Subcutaneous adipose tissue (tissue), 4 donors: ENCODE results near the gene TRIM54. TPM values are rescaled to one million over a fixed set of nuclear protein-coding genes. Genes with fewer than 3 reads are reported as not detected.

Experiments
- CTCF ChIP-seq: fragments of 450-650 bp; IDR thresholded peaks from one replicate; pipeline ENCODE4 v1.5.1; 2016; ENCODE audit warnings: low read depth, mild to moderate bottlenecking, control low read depth, antibody characterized with exemption, moderate library complexity
- total RNA-seq, 4 donors: library from RNA; depleted of rRNA; stranded (reverse); fragments of >200 nt; gene quantifications; one replicate each; pipeline ENCODE4 v1.1.0, GENCODE V29; 2016

Gene TRIM54
- total RNA-seq, 4 donors from 2014 or later = 0.66 TPM; not detected in 3

- no peak for TF ChIP-seq CTCF
Observed at GRCh38 chr2:27351802-27352598, 69.8 kb downstream of the TRIM54 start.

GRCh38 chr2:27353762-27354596 is 71.8 kb downstream of the TRIM54 start:
- TF ChIP-seq CTCF = no peak

- no peak for TF ChIP-seq CTCF
Observed at GRCh38 chr2:27354597-27354927, 72.3 kb downstream of the TRIM54 start.

- TF ChIP-seq CTCF = no peak
Observed at GRCh38 chr2:27356056-27356381, 73.8 kb downstream of the TRIM54 start.

- no peak for TF ChIP-seq CTCF
Observed at GRCh38 chr2:27356382-27357181, 74.4 kb downstream of the TRIM54 start, which contains the start of gene GTF3C2. Gene GTF3C2 (minus strand): TSS chr2:27356764. CDS start chr2:27343554, 13,210 bp downstream.

Other genes starting within 250 kb of the TRIM54 start
- gene TMEM214, start 249.5 kb upstream of the TRIM54 start, total RNA-seq = 10 to 100 TPM; 35.5 to 95.4 (median 49.0) TPM
- 10 to 100 TPM in 1 of 4 donors, 1 to 10 TPM in 3; 5.7 to 11.3 (median 9.1) TPM for gene AGBL5, start 230.8 kb upstream of the TRIM54 start, total RNA-seq
- gene OST4, start 210.8 kb upstream of the TRIM54 start, total RNA-seq = 100 to 1,000 TPM; 207 to 425 (median 263) TPM
- 10 to 100 TPM; 21.0 to 51.6 (median 33.5) TPM for gene EMILIN1, start 203.8 kb upstream of the TRIM54 start, total RNA-seq
- gene KHK, start 195.7 kb upstream of the TRIM54 start, total RNA-seq = 1 to 10 TPM; 1.1 to 2.9 (median 1.4) TPM
- gene CGREF1, start 163.3 kb upstream of the TRIM54 start, total RNA-seq = 1 to 10 TPM; 4.0 to 8.5 (median 6.2) TPM
- gene ABHD1, start 158.6 kb upstream of the TRIM54 start, total RNA-seq = 1 to 10 TPM in 1 of 4 donors, under 1 TPM in 1, not detected in 2; 0.75 to 1.5 TPM
- gene PREB, start 147.8 kb upstream of the TRIM54 start, total RNA-seq = 10 to 100 TPM; 43.5 to 63.3 (median 52.4) TPM
- not detected for gene PRR30, start 143.0 kb upstream of the TRIM54 start, total RNA-seq
- under 1 TPM in 1 of 4 donors, not detected in 3; under 0.01 TPM for gene TCF23, start 133.4 kb upstream of the TRIM54 start, total RNA-seq
- gene ATRAID, start 70.4 kb upstream of the TRIM54 start, total RNA-seq = 100 to 1,000 TPM; 169 to 677 (median 199) TPM
- 10 to 100 TPM; 17.2 to 97.8 (median 39.4) TPM for gene SLC5A6, start 70.2 kb upstream of the TRIM54 start, total RNA-seq
- gene CAD, start 65.1 kb upstream of the TRIM54 start, total RNA-seq = 10 to 100 TPM; 10.2 to 17.3 (median 13.9) TPM
- gene SLC30A3, start 19.4 kb upstream of the TRIM54 start, total RNA-seq = not detected
- gene DNAJC5G, start 7.0 kb upstream of the TRIM54 start, total RNA-seq = under 1 TPM in 1 of 4 donors, not detected in 3; 0.88 TPM
- gene UCN, start 26.0 kb downstream of the TRIM54 start, total RNA-seq = 1 to 10 TPM in 3 of 4 donors, not detected in 1; 1.7 to 3.4 (median 2.9) TPM
- 10 to 100 TPM; 56.8 to 88.7 (median 77.1) TPM for gene MPV17, start 40.7 kb downstream of the TRIM54 start, total RNA-seq
- 10 to 100 TPM; 28.0 to 43.0 (median 34.0) TPM for gene GTF3C2, start 74.3 kb downstream of the TRIM54 start, total RNA-seq
- 10 to 100 TPM; 36.4 to 44.2 (median 42.2) TPM for gene EIF2B4, start 87.9 kb downstream of the TRIM54 start, total RNA-seq
- 100 to 1,000 TPM in 2 of 4 donors, 10 to 100 TPM in 2; 71.6 to 115 (median 102) TPM for gene SNX17, start 88.2 kb downstream of the TRIM54 start, total RNA-seq
- gene ZNF513, start 98.3 kb downstream of the TRIM54 start, total RNA-seq = 10 to 100 TPM in 1 of 4 donors, 1 to 10 TPM in 3; 4.9 to 12.8 (median 8.2) TPM
- gene PPM1G, start 127.2 kb downstream of the TRIM54 start, total RNA-seq = 10 to 100 TPM; 28.2 to 51.1 (median 41.4) TPM
- 10 to 100 TPM; 47.4 to 73.3 (median 64.2) TPM for gene NRBP1, start 146.2 kb downstream of the TRIM54 start, total RNA-seq
- 1 to 10 TPM in 2 of 4 donors, under 1 TPM in 1, not detected in 1; 0.66 to 2.0 (median 1.1) TPM for gene KRTCAP3, start 160.0 kb downstream of the TRIM54 start, total RNA-seq
- gene IFT172, start 207.3 kb downstream of the TRIM54 start, total RNA-seq = 10 to 100 TPM; 21.8 to 33.5 (median 25.5) TPM
- gene FNDC4, start 212.8 kb downstream of the TRIM54 start, total RNA-seq = 10 to 100 TPM; 39.6 to 65.4 (median 50.9) TPM
- gene GCKR, start 214.4 kb downstream of the TRIM54 start, total RNA-seq = 1 to 10 TPM in 3 of 4 donors, not detected in 1; 1.4 to 2.1 (median 1.5) TPM